Measurements from ENCODE around the gene THRB. TPM values are rescaled to one million over a fixed set of nuclear protein-coding genes. Genes with fewer than 3 reads are reported as not detected.

Gene THRB
- total and polyA plus RNA-seq, 9 of the 15 experiments (the other 6 are each of a cell fraction or from before 2014, with no cell fraction given): 1.7 to 14.9 (median 6.9) TPM

GRCh38 chr3:24272408-24272807 is 222.2 kb downstream of the THRB start:
- Histone ChIP-seq H3K79me2 (ENCODE audit: control insufficient read depth, insufficient read depth, low read length) (no peaks in the 10 kb centered on the region), H3K9me3 (replicated peaks; ENCODE audit: control insufficient read depth, insufficient read depth, low read depth, low read length) (no peaks in the 10 kb centered on the region), H4K20me1 (replicated peaks; ENCODE audit: control insufficient read depth, insufficient read depth, low read length) (no peaks in the 10 kb centered on the region), H3K9ac (ENCODE audit: insufficient read depth in 1 of 2, low read depth in 2 of 2, low read length in 2 of 2) (no peak overlapping the region), H3K9me1 (ENCODE audit: control insufficient read depth, insufficient read depth, low read length) (no peaks in the 10 kb centered on the region), H2AFZ (ENCODE audit: low read depth, low read length) (no peak overlapping the region), H3K4me1 (replicated peaks in 1 of 2; ENCODE audit: control insufficient read depth in 2 of 2, insufficient read depth in 2 of 2, low read length in 2 of 2) (no peaks in the 10 kb centered on the region), H3K36me3 (ENCODE audit: control insufficient read depth, insufficient read depth, low read length) (no peaks in the 10 kb centered on the region), H3K27me3 (ENCODE audit: control insufficient read depth in 2 of 2, insufficient read depth in 2 of 2, low read length in 2 of 2) (no peaks in the 10 kb centered on the region), H3K4me3 (no peak overlapping the region), H3K4me2 (ENCODE audit: insufficient read depth, low read length) (no peak overlapping the region), H3K27ac (ENCODE audit: extremely low read depth, low read depth, low read length) (no peak overlapping the region)
- intact Hi-C loops (cut with micrococcal nuclease) (no loop called here), in situ Hi-C loops (cut with MboI) (no loop called here)
- DNase-seq (ENCODE audit: extremely low read depth in 1 of 4, low spot score in 3 of 4) (no peak), FAIRE-seq (no peak), ATAC-seq (no peak)
- ChIA-PET POLR2A (interaction anchor here (1.3 kb wide), 1 partner anchor 10 kb away, joined by 5 read pairs; no protein-coding TSS in a partner anchor), CTCF (ENCODE audit: low intra/inter-chr PET ratio) (no interaction called here)
- TF ChIP-seq ESRRB (CRISPR knock-in tag; IDR thresholded peaks at IDR 0.05; ENCODE audit: borderline replicate concordance) (no peak), MNT (conservative IDR thresholded peaks at IDR 0.05) (no peak)
- no TSS peak for BruUV-seq (replicated peaks)

GRCh38 chr3:24271228-24271627 is 223.4 kb downstream of the THRB start:
- no peaks in the 10 kb centered on the region for H4K20me1 ChIP-seq (replicated peaks; ENCODE audit: control insufficient read depth, insufficient read depth, low read length)
- in situ Hi-C loops (cut with MboI): no loop called here
- CTCF ChIA-PET (ENCODE audit: low intra/inter-chr PET ratio): no interaction called here

More at GRCh38 chr3:24271228-24271627, 223.4 kb downstream of the THRB start:
- POLR2A ChIA-PET: interaction anchor here (0.6 to 2.9 kb wide), 4 partner anchors 8 to 224 kb away, joined by 3 to 8 read pairs (median 4); no protein-coding TSS in a partner anchor
- Histone ChIP-seq H3K27ac (ENCODE audit: extremely low read depth, low read depth, low read length) (no peak overlapping the region), H3K4me2 (ENCODE audit: insufficient read depth, low read length) (no peak overlapping the region), H3K36me3 (ENCODE audit: control insufficient read depth, insufficient read depth, low read length) (no peaks in the 10 kb centered on the region), H3K9me1 (ENCODE audit: control insufficient read depth, insufficient read depth, low read length) (no peaks in the 10 kb centered on the region), H3K4me1 (replicated peaks in 1 of 2; ENCODE audit: control insufficient read depth in 2 of 2, insufficient read depth in 2 of 2, low read length in 2 of 2) (no peaks in the 10 kb centered on the region), H3K9ac (ENCODE audit: insufficient read depth in 1 of 2, low read depth in 2 of 2, low read length in 2 of 2) (no peak overlapping the region), H2AFZ (ENCODE audit: low read depth, low read length) (0 out of 2 replicates have a peak overlapping the region, but pooled peaks have one; percentile 25), H3K4me3 (no peak overlapping the region), H3K27me3 (ENCODE audit: control insufficient read depth in 2 of 2, insufficient read depth in 2 of 2, low read length in 2 of 2) (no peaks in the 10 kb centered on the region), H3K79me2 (ENCODE audit: control insufficient read depth, insufficient read depth, low read length) (no peaks in the 10 kb centered on the region), H3K9me3 (replicated peaks; ENCODE audit: control insufficient read depth, insufficient read depth, low read depth, low read length) (no peaks in the 10 kb centered on the region)
- intact Hi-C loops (cut with micrococcal nuclease): no loop called here
- FAIRE-seq (no peak), DNase-seq (ENCODE audit: extremely low read depth in 1 of 4, low spot score in 3 of 4) (no peak), ATAC-seq (peak; percentile 62)
- BruUV-seq (replicated peaks): no TSS peak
- TF ChIP-seq KAT7 (CRISPR knock-in tag; IDR thresholded peaks at IDR 0.05; ENCODE audit: borderline replicate concordance): no peak
- TF ChIP-seq ZNF133 (CRISPR knock-in tag; IDR thresholded peaks at IDR 0.05): no peak
- TF ChIP-seq ZNF561 (CRISPR knock-in tag; conservative IDR thresholded peaks at IDR 0.05): no peak
- TF ChIP-seq SIN3A (IDR thresholded peaks at IDR 0.05; ENCODE audit: borderline replicate concordance in 2 of 2, control insufficient read depth in 1 of 2, low read depth in 2 of 2, low read length in 2 of 2): no peak
- no peak for TF ChIP-seq ZNF282 (CRISPR knock-in tag; IDR thresholded peaks at IDR 0.05)
- 0 out of 4 replicates have a peak, but pooled peaks of 1 of the 2 experiments have one; percentile 11 for TF ChIP-seq UBTF (IDR thresholded peaks at IDR 0.05; ENCODE audit: borderline replicate concordance in 1 of 2, low read depth in 2 of 2, low read length in 2 of 2)
- TF ChIP-seq ZNF668 (CRISPR knock-in tag; IDR thresholded peaks at IDR 0.05): no peak
- no peak for TF ChIP-seq ZNF395 (CRISPR knock-in tag; IDR thresholded peaks at IDR 0.05)
- 14% methylated on average over 3 of the region's 3 CpGs for WGBS (ENCODE audit: insufficient coverage, low coverage, missing lambda C conversion rate)

Measured in K562 (cell line).